Esophagus muscularis mucosa (tissue), 4 donors: Measurements from ENCODE around the gene RPEL1. TPM values are rescaled to one million over a fixed set of nuclear protein-coding genes. Genes with fewer than 3 reads are reported as not detected.
A peak's percentile ranks its signal among the peaks of the same experiment; 100 is the strongest.

ENCODE experiments used
- DNase-seq: peaks from one replicate; pipeline ENCODE4 v3.0.0-alpha.2; 2017; ENCODE audit errors: extremely low spot score
- H3K27ac ChIP-seq, 4 donors: fragments of 200-600 bp; sonication (generic); replicated peaks in 1 of 4; 1 replicate in 3 of 4; 2 replicates in 1 of 4; pipeline ENCODE4 v1.5.1; 2016 to 2019; ENCODE audit warnings: mild to moderate bottlenecking in 1 of 4
- H3K27me3 ChIP-seq, 4 donors: fragments of 200-600 bp; sonication (generic); one replicate each; pipeline versions ENCODE4 v1.5.1 to v1.6.0; 2016 to 2019
- H3K36me3 ChIP-seq, 4 donors: fragments of 200-600 bp; sonication (generic); one replicate each; pipeline ENCODE4 v1.5.1; 2016 to 2019
- H3K4me1 ChIP-seq, 4 donors: fragments of 200-600 bp; sonication (generic); one replicate each; pipeline ENCODE4 v1.5.1; 2016 to 2019
- H3K4me3 ChIP-seq, 4 donors: fragments of 200-600 bp; sonication (generic); 1 replicate in 2 of 4; 2 replicates in 2 of 4; pipeline ENCODE4 v1.5.1; 2016 to 2019; ENCODE audit warnings: mild to moderate bottlenecking in 4 of 4, moderate library complexity in 1 of 4
- H3K9me3 ChIP-seq, 4 donors: fragments of 200-600 bp; sonication (generic); 1 replicate in 3 of 4; 2 replicates in 1 of 4; pipeline ENCODE4 v1.5.1; 2016 to 2019
- CTCF ChIP-seq, 3 experiments: fragments of 200-600 bp in 2 of 3; fragments of 450-650 bp in 1 of 3; sonication (generic) in 2 of 3; IDR thresholded peaks; one replicate each; pipeline ENCODE4 v1.5.1; 2017 to 2019; ENCODE audit warnings: antibody characterized with exemption in 3 of 3, mild to moderate bottlenecking in 2 of 3, moderate library complexity in 1 of 3
- EP300 ChIP-seq: sonication (generic); formaldehyde crosslinking; IDR thresholded peaks from one replicate; pipeline ENCODE4 v1.6.1; 2017; ENCODE audit warnings: antibody characterized with exemption
- POLR2A ChIP-seq: fragments of 450-650 bp; IDR thresholded peaks from one replicate; pipeline ENCODE4 v1.6.1; 2017; ENCODE audit warnings: antibody characterized with exemption, moderate library complexity, mild to moderate bottlenecking, low read depth
- POLR2AphosphoS5 ChIP-seq, 2 donors: sonication (generic); formaldehyde crosslinking; IDR thresholded peaks; one replicate each; pipeline ENCODE4 v1.6.1; 2017; ENCODE audit warnings: antibody characterized with exemption in 2 of 2
- WGBS: methylation state at CpG from one replicate; pipeline ENCODE4 v1.1.5; 2018; 5-methylcytosine and 5-hydroxymethylcytosine counted together
- intact Hi-C: fragments of 100-400 bp; cut with DNase I; formaldehyde crosslinking; loops from one replicate; pipeline ENCODE4 v1.15.1; 2023
- total RNA-seq, 4 donors: library from RNA; depleted of rRNA; stranded (reverse); fragments of >200 nt; gene quantifications; one replicate each; pipeline versions ENCODE4 v1.1.0 to v1.2.1, GENCODE V29; 2016

Gene RPEL1
- total RNA-seq, 4 donors from 2014 or later: 0.17 TPM; not detected in 3

GRCh38 chr10:103276251-103276895 is 30.7 kb downstream of the RPEL1 start:
- 18% methylated on average over 18 of the region's 21 CpGs for WGBS
- no peak for DNase-seq
- Histone ChIP-seq H3K27ac (no peak overlapping the region), H3K27me3 (peaks cover 16 to 62% (median 42%) of the 10 kb centered on the region in 4 donors), H3K9me3 (no peaks in the 10 kb centered on the region), H3K4me3 (peak overlapping the region in 3 of 4 donors; percentile 32 to 39 (median 36)), H3K4me1 (peaks cover 8 to 25% (median 19%) of the 10 kb centered on the region in 4 donors), H3K36me3 (no peaks in the 10 kb centered on the region)
- intact Hi-C loops: no loop called here
- TF ChIP-seq CTCF (IDR thresholded peaks at IDR 0.05) (no peak), EP300 (no peak), POLR2AphosphoS5 (IDR thresholded peaks at IDR 0.05) (no peak), POLR2A (no peak)

- Histone ChIP-seq H3K4me3 (peak within 1 kb of the TSS; percentile 32 to 43 (median 38)), H3K27me3 (peaks cover 16 to 70% (median 42%) of the 10 kb centered on the region in 4 donors), H3K36me3 (no peaks in the 10 kb centered on the region), H3K9me3 (no peaks in the 10 kb centered on the region), H3K27ac (no peak within 1 kb of the TSS), H3K4me1 (peaks cover 8 to 25% (median 19%) of the 10 kb centered on the region in 4 donors)
- no peak for DNase-seq
- TF ChIP-seq EP300 (no peak), CTCF (IDR thresholded peaks at IDR 0.05) (no peak), POLR2AphosphoS5 (IDR thresholded peaks at IDR 0.05) (no peak), POLR2A (no peak)
- intact Hi-C loops: no loop called here
- WGBS: 4% methylated on average over 49 of the region's 105 CpGs
Measured at GRCh38 chr10:103276896-103277712, 31.4 kb downstream of the RPEL1 start, which contains the start of gene INA. TSS of gene INA (plus strand) at chr10:103277138. CDS start at chr10:103277212, 74 bp downstream.

GRCh38 chr10:103277713-103278536 is 32.2 kb downstream of the RPEL1 start:
- WGBS: 12% methylated on average over 15 of the region's 76 CpGs
- H3K27me3 ChIP-seq: peaks cover 16 to 74% (median 42%) of the 10 kb centered on the region in 4 donors

GRCh38 chr10:103278537-103278823 is 32.8 kb downstream of the RPEL1 start:
- DNase-seq: no peak
- Histone ChIP-seq H3K27ac (no peak overlapping the region), H3K36me3 (no peaks in the 10 kb centered on the region), H3K9me3 (no peaks in the 10 kb centered on the region), H3K27me3 (peaks cover 16 to 74% (median 42%) of the 10 kb centered on the region in 4 donors), H3K4me1 (peaks cover 8 to 18% (median 16%) of the 10 kb centered on the region in 4 donors), H3K4me3 (no peak overlapping the region)
- TF ChIP-seq CTCF (IDR thresholded peaks at IDR 0.05) (no peak), POLR2A (no peak), EP300 (no peak), POLR2AphosphoS5 (IDR thresholded peaks at IDR 0.05) (no peak)
- intact Hi-C loops: no loop called here
- 30% methylated on average over 12 of the region's 12 CpGs for WGBS

More at GRCh38 chr10:103277713-103278536, 32.2 kb downstream of the RPEL1 start:
- intact Hi-C loops: no loop called here
- Histone ChIP-seq H3K4me3 (peak overlapping the region; percentile 32 to 43 (median 38)), H3K4me1 (peaks cover 8 to 22% (median 18%) of the 10 kb centered on the region in 4 donors), H3K27ac (no peak overlapping the region), H3K36me3 (no peaks in the 10 kb centered on the region), H3K9me3 (no peaks in the 10 kb centered on the region)
- DNase-seq: no peak
- TF ChIP-seq POLR2AphosphoS5 (IDR thresholded peaks at IDR 0.05) (no peak), EP300 (no peak), CTCF (IDR thresholded peaks at IDR 0.05) (no peak)
